HepG2 (cell line): ENCODE data around the gene FCER1A. TPM values are rescaled to one million over a fixed set of nuclear protein-coding genes. Genes with fewer than 3 reads are reported as not detected.

Experiments used
- ATAC-seq: fragments of 200-7000 bp; cut with Tn5 transposase; 3 replicates; pipeline ENCODE4 v1.9.1; 2020; ENCODE audit warnings: mild to moderate bottlenecking, moderate library complexity
- BruUV-seq: library from RNA; stranded (reverse); fragments of 400-500 nt; replicated peaks from 2 replicates; lab custom pipeline; 2021; lab: Mats Ljungman, UMichigan
- CTCF ChIA-PET: fragments of 300-600 bp; formaldehyde crosslinking; extraction: SDS; loops from one replicate; lab custom pipeline; 2021; ENCODE audit warnings: low total read pairs, inconsistent platforms, low intra/inter-chr PET ratio; lab: Yijun Ruan, JAX
- POLR2A ChIA-PET: fragments of 350-600 bp; sonication (Branson Sonifier 250); formaldehyde crosslinking; loops from one replicate; lab custom pipeline; 2020; ENCODE audit warnings: antibody characterized with exemption, inconsistent platforms; lab: Yijun Ruan, JAX
- DNase-seq: peaks from one replicate; pipeline ENCODE4 v3.0.0-alpha.2; 2015; ENCODE audit warnings: low spot score
- FAIRE-seq: peaks from 3 replicates; lab custom pipeline; 2011; peaks lifted over from hg19 to GRCh38; lab: Jason Lieb, UNC
- H2AFZ ChIP-seq: one replicate; pipeline ENCODE4 v1.6.1; 2011; ENCODE audit warnings: low read length, inconsistent platforms
- H3K27ac ChIP-seq: fragments of 300-600 bp; 3 replicates; pipeline ENCODE4 v1.8.0; 2011; ENCODE audit warnings: mixed run types, mild to moderate bottlenecking, mixed read lengths, low read length, inconsistent platforms; ENCODE audit not compliant: insufficient read depth; ENCODE audit errors: extremely low read length
- H3K27me3 ChIP-seq, 2 experiments: fragments of 200-600 bp in 1 of 2; 2 replicates in 1 of 2; 3 replicates in 1 of 2; pipeline versions ENCODE4 v1.6.0 to v1.8.0; 2011; ENCODE audit warnings: low read length in 2 of 2, mild to moderate bottlenecking in 2 of 2, moderate library complexity in 2 of 2, inconsistent platforms in 1 of 2; ENCODE audit not compliant: insufficient read depth in 2 of 2, control insufficient read depth in 1 of 2
- H3K36me3 ChIP-seq, 2 experiments: fragments of 200-600 bp in 1 of 2; replicated peaks in 1 of 2; 2 replicates in 1 of 2; 3 replicates in 1 of 2; pipeline versions ENCODE4 v1.5.1 to v1.8.0; 2011; ENCODE audit warnings: low read length in 2 of 2, inconsistent platforms in 1 of 2; ENCODE audit not compliant: insufficient read depth in 2 of 2, control insufficient read depth in 1 of 2
- H3K4me1 ChIP-seq: 2 replicates; pipeline ENCODE4 v1.5.1; 2012; ENCODE audit warnings: low read length, inconsistent platforms; ENCODE audit not compliant: insufficient read depth
- H3K4me2 ChIP-seq: 2 replicates; pipeline ENCODE4 v1.6.0; 2011; ENCODE audit warnings: low read depth, low read length, inconsistent platforms
- H3K4me3 ChIP-seq, 3 experiments: fragments of 200-600 bp in 1 of 3; sonication (generic), shearing (Covaris generic) in 1 of 3; replicated peaks in 1 of 3; 2 replicates each; pipeline ENCODE4 v1.5.1; 2011 to 2016; ENCODE audit warnings: low read length in 3 of 3, inconsistent platforms in 2 of 3, low read depth in 2 of 3, mild to moderate bottlenecking in 2 of 3, control low read depth in 1 of 3, mixed read lengths in 1 of 3; ENCODE audit not compliant: insufficient read depth in 1 of 3
- H3K79me2 ChIP-seq: one replicate; pipeline ENCODE4 v1.6.1; 2011; ENCODE audit warnings: low read length, inconsistent platforms; ENCODE audit not compliant: insufficient read depth
- H3K9ac ChIP-seq: 2 replicates; pipeline ENCODE4 v1.6.0; 2011; ENCODE audit warnings: mild to moderate bottlenecking, low read depth, low read length, inconsistent platforms; ENCODE audit not compliant: insufficient read depth
- H3K9me3 ChIP-seq: 2 replicates; pipeline ENCODE4 v1.5.1; 2012; ENCODE audit warnings: mild to moderate bottlenecking, low read length
- H4K20me1 ChIP-seq: 2 replicates; pipeline ENCODE4 v1.6.0; 2011; ENCODE audit warnings: inconsistent platforms, mild to moderate bottlenecking, low read length, moderate library complexity; ENCODE audit not compliant: insufficient read depth
- ASH2L ChIP-seq: fragments of 300-600, 200-600 bp; sonication (generic); IDR thresholded peaks from 2 replicates; pipeline ENCODE4 v1.7.0; 2017; ENCODE audit warnings: low read depth, mild to moderate bottlenecking, moderate library complexity, mixed read lengths, low read length; ENCODE audit not compliant: insufficient read length
- ATF1 ChIP-seq: IDR thresholded peaks from 2 replicates; pipeline ENCODE4 v1.6.1; 2016; ENCODE audit warnings: mild to moderate bottlenecking, control low read depth
- ATF3 ChIP-seq: sonication (generic); formaldehyde crosslinking; IDR thresholded peaks from 2 replicates; pipeline ENCODE4 v1.4.0; 2020; ENCODE audit warnings: missing genetic modification reagents
- ATF7 ChIP-seq, 2 experiments: fragments of 450-650 bp in 1 of 2; sonication (generic) in 1 of 2; formaldehyde crosslinking in 1 of 2; IDR thresholded peaks; 2 replicates each; pipeline versions ENCODE4 v1.4.0 to v1.6.1; 2016 to 2020; ENCODE audit warnings: antibody characterized with exemption in 1 of 2, mild to moderate bottlenecking in 1 of 2, missing genetic modification reagents in 1 of 2
- DDIT3 ChIP-seq: sonication (generic); formaldehyde crosslinking; IDR thresholded peaks from 2 replicates; pipeline ENCODE4 v1.4.0; 2020; ENCODE audit warnings: mild to moderate bottlenecking, missing genetic modification reagents
- IKZF4 ChIP-seq: sonication (generic); formaldehyde crosslinking; IDR thresholded peaks from 2 replicates; pipeline ENCODE4 v1.5.1; 2020; ENCODE audit warnings: borderline replicate concordance, mild to moderate bottlenecking, low read depth, missing genetic modification reagents; ENCODE audit errors: not compliant biosample characterization
- MAFK ChIP-seq, 2 experiments: IDR thresholded peaks in 1 of 2; conservative IDR thresholded peaks in 1 of 2; 2 replicates each; pipeline ENCODE4 v1.6.1; 2011; ENCODE audit warnings: improper control_type of control experiment in 2 of 2, low read length in 2 of 2
- RCOR2 ChIP-seq: IDR thresholded peaks from 2 replicates; pipeline ENCODE4 v1.6.1; 2016; ENCODE audit warnings: missing biosample characterization, missing genetic modification reagents
- ZNF460 ChIP-seq: sonication (generic); formaldehyde crosslinking; IDR thresholded peaks from 2 replicates; pipeline ENCODE4 v1.5.1; 2020; ENCODE audit warnings: missing genetic modification reagents, mild to moderate bottlenecking, borderline replicate concordance
- ZNF543 ChIP-seq: sonication (generic); formaldehyde crosslinking; IDR thresholded peaks from 2 replicates; pipeline ENCODE4 v1.4.0; 2020; ENCODE audit warnings: mild to moderate bottlenecking, missing genetic modification reagents
- ZNF580 ChIP-seq: IDR thresholded peaks from 2 replicates; pipeline ENCODE4 v1.6.1; 2016; ENCODE audit warnings: low read depth, borderline replicate concordance
- WGBS: methylation state at CpG from one replicate; pipeline ENCODE4 v1.1.6; 2017; ENCODE audit warnings: low lambda C conversion rate; 5-methylcytosine and 5-hydroxymethylcytosine counted together
- in situ Hi-C: cut with HindIII; loops from 2 replicates; pipeline ENCODE4 v1.10.0; 2017; ENCODE audit warnings: low pct_unique_long_range_greater_than_20kb; ENCODE audit not compliant: extremely low pct_ligation_motif_present
- intact Hi-C: fragments of 100-400 bp; cut with micrococcal nuclease; formaldehyde crosslinking; loops from one replicate; pipeline ENCODE4 v1.10.0; 2022; ENCODE audit not compliant: unreplicated experiment
- polyA plus RNA-seq, 8 experiments: library from polyadenylated mRNA; depleted of rRNA in 3 of 8; stranded (reverse) in 7 of 8; unstranded in 1 of 8; fragments of >200 nt; fragmentation: Illumina TruSeq in 4 of 8; extraction: Trizol in 4 of 8; gene quantifications; 2 replicates each; pipeline versions ENCODE4 v1.2.1 to v1.2.3, GENCODE V29; 2011 to 2016; ENCODE audit warnings: low read depth in 4 of 8, missing spikeins in 1 of 8, mixed read lengths in 1 of 8; ENCODE audit not compliant: insufficient read depth in 1 of 8
- total RNA-seq, 5 experiments: library from RNA; depleted of rRNA; stranded (reverse); fragments of >200 nt; fragmentation: Illumina TruSeq; extraction: Trizol; gene quantifications; 2 replicates each; pipeline ENCODE4 v1.2.3, GENCODE V29; 2016; ENCODE audit warnings: low read depth in 1 of 5

FCER1A gene
- total and polyA plus RNA-seq, 2 of the 13 experiments (the other 11 are each of a cell fraction or from before 2014, with no cell fraction given), result not detected

GRCh38 chr1:159318784-159319551 lies 16.8 kb downstream of the FCER1A start:
- POLR2A ChIA-PET, result no interaction called here
- ATAC-seq (no peak), DNase-seq (no peak), FAIRE-seq (no peak)
- H3K4me1 ChIP-seq, result no peaks in the 10 kb centered on the region
- H3K36me3 ChIP-seq, result no peaks in the 10 kb centered on the region
- WGBS, result 7% methylated on average over 8 of the region's 8 CpGs
- TF ChIP-seq DDIT3 (CRISPR knock-in tag) (no peak), RCOR2 (CRISPR knock-in tag) (no peak), IKZF4 (no peak), ASH2L (no peak), ZNF460 (CRISPR knock-in tag) (no peak), ATF3 (no peak), ZNF543 (CRISPR knock-in tag) (no peak), ATF1 (CRISPR knock-in tag) (no peak), MAFK (conservative IDR thresholded peaks at IDR 0.05 in 1 of 2, IDR thresholded peaks at IDR 0.05 in 1 of 2; ENCODE audit: low read length in 2 of 2) (no peak), ZNF580 (CRISPR knock-in tag) (no peak), ATF7 (IDR thresholded peaks at IDR 0.05) (no peak), ATF7 (CRISPR knock-in tag; IDR thresholded peaks at IDR 0.05) (no peak)
- CTCF ChIA-PET, result no interaction called here
- BruUV-seq, result no TSS peak
- no peaks in the 10 kb centered on the region for H3K79me2 ChIP-seq
- H4K20me1 ChIP-seq, result no peaks in the 10 kb centered on the region
- H3K27me3 ChIP-seq, result no peaks in the 10 kb centered on the region
- H3K9me3 ChIP-seq, result peaks cover 15% of the 10 kb centered on the region
- intact Hi-C loops (no loop called here), in situ Hi-C loops (no loop called here)
- H3K4me3 ChIP-seq, result no peak overlapping the region
- H3K27ac ChIP-seq, result no peak overlapping the region
- H3K4me2 ChIP-seq, result no peak overlapping the region
- H3K9ac ChIP-seq, result no peak overlapping the region
- H2AFZ ChIP-seq, result no peak overlapping the region
